Measurements from ENCODE around the gene INTS3.

The INTS3 gene

GRCh38 chr1:153742411-153743142 lies 14.7 kb downstream of the INTS3 start (continued):
- no peak for TF ChIP-seq ZNF354C (tag by site-specific recombination; IDR thresholded peaks at IDR 0.05; ENCODE audit: borderline replicate concordance, low read depth)
- no peak for TF ChIP-seq ZNF157 (tag by site-specific recombination; IDR thresholded peaks at IDR 0.05)

- Histone ChIP-seq H3K4me3 (ENCODE audit: low read depth, low read length) (no peak overlapping the region), H3K36me3 (ENCODE audit: control insufficient read depth in 2 of 2, insufficient read depth in 1 of 2, low read length in 2 of 2) (peaks cover 53 to 99% of the 10 kb centered on the region in 2 experiments), H3K27ac (ENCODE audit: extremely low read depth, low read depth, low read length) (no peak overlapping the region), H3K4me1 (ENCODE audit: control insufficient read depth, insufficient read depth, low read length) (no peaks in the 10 kb centered on the region), H3K9me3 (ENCODE audit: control insufficient read depth, insufficient read depth, low read depth, low read length) (no peaks in the 10 kb centered on the region)
- ChIA-PET POLR2A (interaction anchor here (0.7 kb wide), 1 partner anchor 54 kb away, joined by 3 read pairs; no protein-coding TSS in a partner anchor), CTCF (interaction anchor here (0.5 to 3.8 kb wide), 5 partner anchors 19 to 243 kb away, joined by 3 to 20 read pairs (median 4); partner anchors contain the start of gene NPR1)
- TF ChIP-seq ZNF513 (tag by site-specific recombination; IDR thresholded peaks at IDR 0.05): no peak
- no peak for TF ChIP-seq ZNF843 (tag by site-specific recombination; IDR thresholded peaks at IDR 0.05)
- no peak for TF ChIP-seq BCL6B (tag by site-specific recombination; IDR thresholded peaks at IDR 0.05)
- no peak for TF ChIP-seq KLF7 (tag by site-specific recombination; IDR thresholded peaks at IDR 0.05; ENCODE audit: borderline replicate concordance)
- TF ChIP-seq ZNF580 (tag by site-specific recombination; IDR thresholded peaks at IDR 0.05): no peak
- TF ChIP-seq ZNF677 (tag by site-specific recombination; IDR thresholded peaks at IDR 0.05): no peak
- no peak for TF ChIP-seq ZNF274 (IDR thresholded peaks at IDR 0.05; ENCODE audit: low read length)
- TF ChIP-seq ZNF274 (tag by site-specific recombination; IDR thresholded peaks at IDR 0.05; ENCODE audit: borderline replicate concordance): no peak
- TF ChIP-seq ZNF530 (tag by site-specific recombination; IDR thresholded peaks at IDR 0.05; ENCODE audit: low read depth): no peak
- TF ChIP-seq GFI1B (tag by site-specific recombination; IDR thresholded peaks at IDR 0.05): no peak
- TF ChIP-seq ZNF157 (tag by site-specific recombination; IDR thresholded peaks at IDR 0.05): no peak
- TF ChIP-seq ZBTB7A (tag by site-specific recombination; IDR thresholded peaks at IDR 0.05; ENCODE audit: low read depth): no peak
- no peak for TF ChIP-seq KLF9 (tag by site-specific recombination; IDR thresholded peaks at IDR 0.05; ENCODE audit: low read depth)
- no peak for TF ChIP-seq ZNF404 (tag by site-specific recombination; IDR thresholded peaks at IDR 0.05)
- no peak for TF ChIP-seq ZNF362 (tag by site-specific recombination; IDR thresholded peaks at IDR 0.05)
- no peak for TF ChIP-seq ZNF747 (tag by site-specific recombination; IDR thresholded peaks at IDR 0.05)
- no peak for TF ChIP-seq ZNF501 (tag by site-specific recombination; IDR thresholded peaks at IDR 0.05)
- TF ChIP-seq ZNF600 (tag by site-specific recombination; IDR thresholded peaks at IDR 0.05): no peak
- no peak for TF ChIP-seq SCRT2 (tag by site-specific recombination; IDR thresholded peaks at IDR 0.05)
Measured at GRCh38 chr1:153745417-153745816, 17.6 kb downstream of the INTS3 start.
